GM11168 (cell line): ENCODE measurements around the gene CIPC.

Experiments used
- in situ Hi-C: fragments of 300-500 bp; cut with MboI; formaldehyde crosslinking; loops from one replicate; pipeline ENCODE4 v1.12.0; 2022; ENCODE audit warnings: low sequenced_read_pairs; ENCODE audit not compliant: unreplicated experiment

Gene CIPC

DNA sequence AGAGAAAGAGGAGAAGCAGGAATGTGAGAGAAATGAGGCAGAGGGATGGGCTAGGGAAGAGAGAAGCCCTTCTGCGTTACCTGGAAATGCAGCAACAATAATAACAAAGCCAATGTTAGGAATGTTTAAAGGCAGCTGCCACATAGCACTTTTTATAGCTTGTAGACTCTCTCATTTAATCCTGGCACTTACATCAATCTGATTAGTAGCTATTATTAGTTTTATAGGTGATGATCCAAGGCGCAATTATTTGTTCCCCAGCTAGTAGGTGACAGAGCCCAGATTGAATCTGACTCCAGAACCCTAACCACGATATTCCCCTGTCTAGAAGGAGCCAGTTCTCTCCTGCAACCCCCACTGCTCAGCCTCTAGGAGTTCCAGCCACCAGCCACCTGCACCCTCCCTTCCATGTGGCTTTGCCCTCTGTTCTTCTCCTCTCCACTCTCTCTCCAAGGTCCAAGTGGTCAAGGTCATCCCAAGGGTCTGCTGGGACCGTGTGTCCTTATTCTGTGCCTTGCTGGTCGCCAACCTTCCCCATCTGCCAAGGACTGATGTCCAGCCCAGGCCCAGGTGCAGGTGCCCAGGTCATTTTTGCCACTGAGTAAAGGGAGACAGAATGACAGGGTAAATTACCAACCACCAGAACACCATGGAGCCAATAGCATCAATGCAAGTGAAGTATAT lies 29.4 kb upstream of the CIPC start:
- in situ Hi-C loops: no loop called here

DNA sequence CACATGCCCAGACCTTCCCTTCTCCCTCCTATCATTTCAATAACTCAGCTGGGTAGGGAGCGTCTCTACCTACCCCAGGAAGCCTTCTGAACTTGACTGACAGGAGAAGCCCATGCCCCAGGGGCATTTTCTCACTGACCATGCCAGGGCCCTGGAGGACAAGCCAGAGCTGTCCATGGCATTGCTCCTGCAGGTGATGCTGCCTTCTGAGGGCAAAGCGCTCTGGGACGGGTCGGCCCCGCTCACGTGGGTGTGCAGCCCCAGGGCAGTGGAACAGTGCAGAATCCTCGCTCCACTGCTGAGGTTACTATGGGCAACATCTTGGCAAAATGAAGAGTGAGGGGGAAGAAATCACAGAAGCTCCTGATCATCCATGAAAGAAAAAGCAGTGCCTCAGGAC lies 28.5 kb upstream of the CIPC start:
- in situ Hi-C loops: no loop called here

DNA sequence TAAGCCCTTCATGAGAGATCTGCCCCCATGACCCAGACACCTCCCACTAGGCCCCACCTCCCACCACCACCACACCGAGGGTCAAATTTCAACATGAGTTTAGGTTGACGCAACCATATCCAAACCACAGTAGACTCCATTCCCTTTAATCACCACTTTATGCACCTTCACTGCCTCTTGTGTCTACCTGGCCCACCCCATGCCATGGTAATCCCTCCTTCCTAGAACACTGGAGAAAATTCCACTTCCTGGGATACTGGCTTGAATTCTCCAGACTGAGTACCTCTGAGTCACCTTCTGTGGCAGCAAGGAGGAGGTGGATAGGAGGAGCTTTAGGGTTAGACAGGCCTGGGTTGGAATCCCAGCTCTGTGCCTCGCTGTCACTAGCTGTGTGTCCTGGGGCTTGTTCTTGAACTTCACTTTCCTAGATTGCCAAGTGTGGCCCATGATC lies 26.1 kb upstream of the CIPC start:
- in situ Hi-C loops: no loop called here

DNA sequence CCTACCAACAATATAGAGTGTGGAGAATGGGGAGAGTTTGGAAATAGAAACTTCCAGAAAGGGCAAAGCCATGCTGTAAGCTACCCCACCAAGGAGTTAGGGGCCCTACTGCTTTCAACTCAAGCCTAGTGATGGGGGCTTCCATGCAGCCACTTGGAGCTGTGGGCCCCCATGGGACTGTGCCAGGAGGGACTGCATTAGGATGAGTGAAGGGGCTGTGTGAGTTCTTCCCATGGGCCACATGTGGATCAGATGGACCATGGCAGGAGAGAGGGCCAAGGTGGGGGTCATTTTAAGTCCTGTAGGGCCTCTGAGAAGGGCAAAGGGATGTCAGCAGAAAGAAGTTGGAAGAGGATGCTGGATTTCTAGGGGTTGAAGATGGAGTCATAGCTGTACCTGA lies 23.1 kb upstream of the CIPC start:
- in situ Hi-C loops: no loop called here

DNA sequence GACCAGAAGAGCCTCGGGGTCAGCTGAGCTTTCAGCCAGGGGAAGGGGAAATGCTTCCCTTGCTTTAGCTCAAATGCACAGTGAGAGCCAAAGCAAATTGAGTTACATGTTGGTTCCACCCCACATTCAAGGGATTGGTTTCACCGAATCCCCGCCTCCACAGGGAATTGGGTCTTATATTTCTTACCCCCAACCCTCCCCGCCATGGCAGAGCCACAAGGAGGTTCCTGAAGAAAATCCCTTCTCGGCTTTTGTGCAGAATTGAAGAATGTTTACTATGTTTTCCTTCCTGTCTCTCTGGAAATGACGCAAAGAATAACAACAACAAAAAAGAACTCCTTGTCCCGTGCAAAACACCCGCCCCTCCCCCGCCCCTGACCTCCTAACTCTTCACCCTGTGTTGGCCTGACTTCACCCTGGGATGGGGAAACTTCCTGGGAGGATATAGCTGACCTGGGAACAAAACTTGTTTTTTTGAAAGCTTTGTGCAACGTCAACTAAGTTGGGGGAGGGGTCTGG lies 21.9 kb upstream of the CIPC start:
- in situ Hi-C loops: no loop called here

DNA sequence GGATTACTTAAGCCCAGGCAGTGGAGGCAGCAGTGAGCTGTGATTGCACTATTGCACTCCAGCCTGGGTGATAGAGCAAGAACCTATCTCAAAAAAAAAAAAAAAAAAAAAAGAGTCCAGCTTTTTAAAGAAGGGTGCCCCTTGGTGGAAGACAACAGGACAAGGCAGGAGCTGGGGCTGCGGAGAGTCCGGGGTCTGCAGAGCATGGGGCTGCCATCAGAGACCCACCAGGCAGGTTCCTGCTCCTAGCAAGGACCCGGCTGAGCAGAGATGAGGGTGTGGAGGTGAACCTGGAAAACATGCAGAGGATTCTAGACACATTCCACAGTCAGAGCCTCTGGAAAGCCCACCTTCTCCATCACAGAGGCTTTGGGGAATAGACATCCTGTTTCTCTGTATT lies 21.0 kb upstream of the CIPC start:
- in situ Hi-C loops: no loop called here

DNA sequence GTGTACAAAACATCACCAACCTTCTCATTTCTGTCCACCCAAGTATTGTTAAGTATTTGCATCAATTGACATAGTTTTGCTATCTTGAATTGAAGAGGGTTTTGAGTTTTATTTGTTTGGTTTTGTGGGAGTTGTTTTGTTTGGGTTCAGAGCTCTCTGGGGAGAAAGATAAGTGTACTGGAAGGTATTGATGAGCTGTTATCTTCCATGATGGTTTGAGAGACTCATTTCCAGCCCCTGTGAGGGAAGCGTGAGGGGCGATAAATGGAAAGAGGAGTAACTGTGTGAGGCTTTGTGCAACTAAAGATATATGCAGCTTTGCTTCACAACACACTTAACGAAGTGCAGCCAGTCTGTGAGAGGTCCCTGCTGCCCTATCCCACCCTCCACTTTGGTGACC lies 15.7 kb upstream of the CIPC start:
- in situ Hi-C loops: no loop called here

DNA sequence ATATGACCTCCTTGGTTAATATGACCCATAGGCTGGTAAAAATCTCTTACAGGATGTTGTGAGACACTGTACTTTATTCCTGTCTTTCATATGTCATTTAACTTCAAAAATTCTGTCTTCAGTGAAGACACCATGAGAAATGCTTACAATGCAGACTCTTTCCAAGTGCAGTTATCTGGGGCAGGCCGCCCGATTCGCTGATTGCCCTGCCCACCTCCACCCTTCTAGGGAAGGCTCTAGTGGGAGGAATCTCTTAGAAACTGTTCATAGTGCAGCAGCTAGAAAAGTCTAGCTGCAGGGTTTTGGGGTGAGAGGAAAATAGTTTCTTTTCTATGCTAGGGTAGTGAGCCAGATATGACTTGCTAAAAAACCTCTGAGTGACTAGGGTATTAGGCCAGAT lies 15.0 kb upstream of the CIPC start:
- in situ Hi-C loops: no loop called here

DNA sequence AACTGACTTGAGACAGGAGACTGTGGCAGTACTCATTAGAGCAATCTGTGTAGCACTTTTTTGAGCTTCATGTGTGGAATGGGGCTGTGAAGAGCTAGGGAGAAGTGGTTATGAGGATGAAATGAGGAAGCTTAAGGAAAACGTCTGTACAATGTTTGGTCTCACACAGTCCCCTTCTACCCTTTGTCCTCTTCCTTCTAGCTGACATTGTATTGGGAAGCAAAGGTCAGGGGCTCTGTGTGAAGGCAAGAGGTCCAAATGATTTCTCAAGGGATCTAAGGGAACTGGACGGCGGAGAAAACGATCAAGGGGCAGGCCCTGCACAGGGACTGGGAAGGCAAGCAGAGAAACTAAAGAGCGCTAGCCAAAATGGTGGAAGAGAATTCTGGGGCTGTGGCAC lies 13.1 kb upstream of the CIPC start:
- in situ Hi-C loops: no loop called here

DNA sequence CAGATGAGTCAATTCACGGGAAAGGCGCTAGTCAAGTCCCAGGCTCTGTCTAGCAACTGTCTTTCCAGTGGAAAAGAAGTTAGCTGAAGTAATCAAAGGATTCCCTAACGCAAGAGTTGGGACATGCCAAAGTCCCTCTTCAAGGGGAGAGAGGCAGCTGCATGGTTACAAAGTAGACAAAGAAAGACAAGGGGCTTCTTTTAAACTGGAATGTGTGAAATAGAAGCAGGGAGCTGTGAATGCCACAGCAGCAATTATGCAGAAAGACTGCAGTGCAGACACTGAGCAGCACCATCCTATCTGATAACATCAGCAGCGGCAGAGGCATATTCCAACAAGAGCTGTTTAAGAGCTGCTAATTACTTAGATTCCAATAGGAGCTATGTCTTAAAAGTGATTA lies 12.5 kb upstream of the CIPC start:
- in situ Hi-C loops: no loop called here

DNA sequence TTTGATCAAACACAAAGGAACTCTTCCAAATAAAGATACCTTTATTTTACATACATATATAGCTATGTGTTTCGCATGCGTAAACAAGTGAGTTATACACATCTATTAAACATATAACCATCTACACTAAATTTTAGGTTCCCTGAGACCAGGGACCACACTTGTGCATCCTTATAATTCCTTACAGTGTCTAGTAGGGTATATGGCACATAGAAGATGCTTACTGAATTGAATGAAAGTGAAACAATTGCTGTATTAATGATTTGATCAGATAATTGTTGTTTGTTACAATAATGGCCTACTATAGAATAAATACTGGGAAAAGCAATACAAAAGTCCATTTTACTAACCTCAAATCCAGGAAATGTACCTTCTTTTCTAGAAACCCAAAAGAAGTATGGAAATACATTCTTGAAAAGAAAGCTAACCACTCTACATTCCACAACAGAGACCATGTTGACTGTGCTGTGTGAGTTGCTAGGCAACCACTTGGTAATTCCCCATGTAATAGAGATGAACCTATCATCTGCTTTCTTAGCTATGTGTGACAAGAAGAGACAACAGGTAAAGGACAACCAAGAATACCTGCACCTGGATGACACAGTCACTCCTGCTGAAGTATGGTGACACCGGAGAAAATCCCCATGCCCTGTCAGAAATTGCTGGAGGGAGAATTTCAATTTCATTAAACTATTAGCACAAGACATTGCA lies 11.9 kb upstream of the CIPC start:
- in situ Hi-C loops: no loop called here

DNA sequence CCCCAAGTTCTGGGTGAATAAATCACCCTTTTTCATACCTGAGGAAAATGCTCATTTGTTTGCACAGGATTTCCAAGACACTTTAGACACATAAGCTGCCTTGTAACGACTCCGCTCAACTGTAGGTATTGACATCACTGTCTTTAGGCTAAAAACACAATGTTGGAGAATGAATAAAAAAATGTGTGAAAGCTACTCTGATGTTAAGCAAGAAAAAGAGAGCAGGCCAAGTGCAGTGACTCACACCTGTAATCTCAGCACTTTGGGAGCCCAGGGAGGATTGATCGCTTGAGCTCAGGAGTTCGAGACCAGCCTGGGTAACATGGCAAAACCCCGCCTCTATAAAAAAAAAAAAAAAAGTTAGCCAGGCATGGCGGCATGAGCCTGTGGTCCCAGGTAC lies 11.1 kb upstream of the CIPC start:
- in situ Hi-C loops: no loop called here

DNA sequence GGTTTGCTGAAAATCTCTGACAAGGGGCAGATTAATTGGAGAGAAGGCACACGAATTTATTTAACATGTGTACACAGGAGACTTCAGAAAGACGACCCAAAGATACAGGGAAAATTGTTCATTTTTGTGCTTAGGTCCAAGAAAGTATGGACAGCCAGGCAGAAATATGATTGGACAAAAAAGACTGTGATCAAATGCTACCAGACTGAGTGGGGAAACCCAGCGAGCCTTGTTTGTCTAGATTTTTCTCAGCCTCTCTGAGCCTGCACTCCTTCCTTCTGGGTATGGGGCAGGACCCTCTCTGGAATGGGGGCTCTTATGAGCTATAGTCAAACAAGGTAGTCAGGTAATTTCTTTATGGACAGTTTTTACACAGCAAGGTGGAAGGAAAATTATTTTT lies 10.4 kb upstream of the CIPC start:
- in situ Hi-C loops: no loop called here

DNA sequence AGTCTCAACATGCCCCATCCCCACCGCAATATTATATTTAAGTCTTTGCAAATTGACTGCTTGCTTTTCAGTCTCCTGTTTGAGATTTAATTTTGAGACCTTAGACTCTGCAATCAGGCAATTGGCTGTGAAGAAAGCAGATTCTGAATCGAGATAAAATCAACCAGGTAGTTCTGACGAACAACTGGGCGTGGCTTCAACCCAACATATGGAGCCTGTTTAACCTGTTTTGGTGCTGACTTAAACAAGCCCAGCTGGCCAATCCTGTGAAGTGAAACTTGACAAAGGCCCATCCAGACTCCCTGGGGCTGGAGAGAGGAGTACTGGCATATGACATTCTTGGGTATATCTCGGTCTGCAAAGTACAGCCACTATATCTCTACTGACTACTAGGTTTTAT lies 9.8 kb upstream of the CIPC start:
- in situ Hi-C loops: no loop called here

DNA sequence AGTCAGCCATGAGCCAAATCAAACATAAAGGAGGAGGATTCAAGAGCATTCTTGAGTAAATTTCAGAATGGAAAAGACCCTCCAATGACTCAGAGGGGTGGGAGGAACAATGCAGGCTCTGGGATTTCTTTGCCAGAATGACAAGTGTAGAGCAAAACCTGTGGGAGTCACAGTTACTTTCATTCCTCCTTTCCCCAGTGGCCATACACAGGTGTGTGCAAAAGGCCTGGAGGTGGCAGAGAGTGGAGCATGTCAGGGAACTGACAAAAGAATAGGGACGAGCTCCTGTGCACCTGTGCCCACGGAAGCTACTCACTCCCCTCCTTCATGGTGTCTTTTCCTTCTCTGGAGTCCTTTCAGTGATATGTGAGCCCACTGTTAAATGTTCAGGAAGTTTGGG lies 9.4 kb upstream of the CIPC start:
- in situ Hi-C loops: no loop called here

DNA sequence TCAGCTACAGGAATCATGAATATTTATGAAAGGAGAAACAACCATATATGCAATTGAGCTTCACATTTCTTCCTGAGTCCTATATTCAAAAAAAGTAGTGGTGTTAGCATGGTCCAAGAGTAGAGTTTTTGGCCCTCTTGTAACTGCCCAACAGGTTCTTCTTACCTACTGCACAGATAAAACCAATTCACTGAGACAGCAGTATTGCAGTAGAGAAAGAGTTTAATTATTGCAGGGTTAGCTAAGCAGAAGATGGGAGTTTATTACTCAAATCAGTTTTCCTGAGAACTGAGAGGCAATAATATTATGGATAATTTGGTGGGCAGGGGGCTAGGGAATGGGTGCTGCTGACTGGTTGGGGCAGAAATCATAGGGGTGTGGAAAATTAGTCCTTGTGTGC lies 6.5 kb upstream of the CIPC start:
- in situ Hi-C loops: no loop called here

DNA sequence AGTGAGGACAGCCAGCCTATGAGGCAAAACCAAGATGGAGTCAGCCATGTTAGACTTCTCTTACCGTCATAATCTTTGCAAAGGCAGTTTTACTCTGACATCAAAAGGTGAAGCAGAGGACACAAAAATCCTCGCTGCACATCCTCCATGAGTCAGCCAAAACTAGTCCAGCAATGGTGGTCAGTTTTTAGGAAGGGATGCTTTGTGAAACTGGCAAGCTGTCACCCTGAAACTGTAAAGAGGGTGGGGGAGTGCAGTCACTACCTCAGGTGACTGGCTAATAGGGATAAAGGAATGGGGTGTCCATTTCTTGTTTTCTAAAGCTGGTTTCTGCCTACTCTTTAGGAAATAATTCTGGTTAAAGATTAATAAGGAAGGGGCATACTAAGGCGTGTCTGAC lies 5.4 kb upstream of the CIPC start:
- in situ Hi-C loops: no loop called here

DNA sequence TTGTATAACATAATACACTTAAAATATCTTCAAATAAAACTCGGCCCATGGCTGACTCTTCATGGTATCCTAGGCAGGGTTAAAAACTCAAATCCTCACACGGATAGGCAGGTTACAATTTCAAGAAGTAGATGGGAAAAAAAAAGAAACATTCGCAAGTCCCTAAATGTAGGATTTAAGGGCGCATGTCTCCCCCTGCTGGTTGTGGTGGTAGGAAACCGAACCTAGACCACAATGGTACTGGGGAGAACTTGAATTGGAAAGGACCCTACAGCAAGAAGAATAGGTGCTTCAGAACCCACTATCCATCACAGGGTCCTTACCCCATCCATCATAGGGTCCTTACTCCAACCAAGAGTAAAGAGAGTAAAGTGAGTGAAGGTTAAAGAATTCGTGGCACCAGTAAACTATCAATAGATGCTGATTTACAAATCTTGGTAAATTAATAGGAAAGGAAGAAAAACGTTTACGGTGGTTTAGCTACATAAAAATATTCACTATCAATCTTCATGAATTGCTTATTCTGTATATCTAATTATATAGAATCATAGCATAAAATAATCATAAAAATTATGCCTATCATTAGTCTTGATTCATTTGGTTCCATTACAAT lies 3.3 kb upstream of the CIPC start:
- in situ Hi-C loops: no loop called here

DNA sequence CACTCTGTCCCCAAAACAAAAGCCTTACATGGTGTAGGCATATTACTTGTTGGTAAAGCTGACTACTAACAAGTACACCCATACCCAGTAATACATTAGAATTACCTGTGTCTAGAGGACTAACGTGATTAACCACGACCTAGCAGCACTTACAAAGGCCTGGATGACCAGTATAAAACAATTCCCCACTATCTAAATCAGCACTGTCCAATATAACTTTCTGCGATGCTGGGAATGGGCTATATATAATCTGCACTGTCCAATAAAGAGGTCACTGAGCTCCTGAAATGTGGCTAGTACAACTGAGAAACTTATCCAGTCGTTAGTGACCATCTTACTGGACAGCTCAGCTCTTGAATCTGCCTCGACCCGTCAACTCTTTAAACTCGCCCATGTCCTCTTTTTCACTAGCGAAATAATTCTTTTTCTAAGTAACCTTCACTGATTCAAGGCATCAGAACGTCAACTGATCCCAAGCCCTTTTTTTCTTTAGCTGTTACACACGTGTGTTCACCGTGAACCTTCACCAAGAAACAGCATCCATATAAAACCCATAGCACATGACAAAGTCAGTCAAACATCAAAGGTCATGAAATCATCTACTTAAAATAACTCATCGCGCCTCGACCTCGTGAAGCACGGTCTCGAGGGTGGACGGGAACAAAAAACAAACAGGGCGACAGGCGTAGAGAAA lies 905 bp upstream of the CIPC start:
- in situ Hi-C loops: no loop called here

DNA sequence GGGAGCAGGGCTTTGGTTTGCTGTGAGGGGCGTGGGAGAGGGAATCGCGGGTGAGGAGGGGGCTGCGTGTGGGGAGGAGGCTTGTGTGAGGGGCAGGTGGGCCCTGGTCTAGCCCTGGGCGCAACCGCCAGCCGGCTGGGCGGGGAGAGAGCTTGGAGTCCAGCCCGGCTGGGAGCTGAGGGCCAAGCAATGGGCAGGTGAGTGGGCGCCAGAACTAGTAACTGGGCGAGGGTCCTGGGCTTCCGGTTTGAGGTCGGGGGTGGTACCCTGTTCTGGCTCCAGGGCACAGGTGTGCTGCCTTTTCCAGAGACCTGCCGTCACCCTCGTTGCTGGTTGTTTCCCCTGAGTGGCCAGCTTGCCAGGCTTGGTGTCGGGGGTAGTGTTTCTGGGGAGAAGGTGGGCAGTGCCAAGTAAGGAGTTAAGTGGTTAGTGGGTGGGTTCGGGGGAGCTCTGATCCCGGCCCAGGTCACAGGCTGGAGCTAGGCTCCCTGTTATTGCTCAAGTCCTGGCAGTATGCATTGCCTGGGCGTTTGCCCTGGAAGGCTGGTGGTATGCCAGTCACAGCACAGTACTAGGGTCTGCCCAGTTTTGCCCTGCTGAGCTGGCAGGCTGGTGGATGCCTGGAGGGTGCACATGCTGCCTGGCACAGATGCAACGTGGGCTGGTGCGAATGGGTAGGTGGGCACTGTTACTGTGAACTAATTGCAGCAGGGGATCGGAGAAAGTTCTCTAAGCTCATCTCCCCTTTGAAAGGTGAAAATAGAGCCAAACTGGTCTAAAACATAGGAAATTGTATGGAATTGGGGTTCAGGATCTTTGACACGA lies 683 bp downstream of the CIPC start:
- in situ Hi-C loops: no loop called here
